Measurements from ENCODE around the gene OR9I1. TPM values are rescaled to one million over a fixed set of nuclear protein-coding genes. Genes with fewer than 3 reads are reported as not detected.

OR9I1 gene
- total RNA-seq, 4 donors from 2014 or later = not detected

- intact Hi-C loops (cut with DNase I) = no loop called here
- no peaks in the 10 kb centered on the region for H3K4me1 ChIP-seq
- no peak for DNase-seq
- H3K27me3 ChIP-seq = no peaks in the 10 kb centered on the region
- H3K9me3 ChIP-seq = no peaks in the 10 kb centered on the region
- no peaks in the 10 kb centered on the region for H3K36me3 ChIP-seq
- 77 to 81% methylated on average over 1 of the region's 1 CpG for WGBS, 2 donors
- no peak for TF ChIP-seq POLR2A (IDR thresholded peaks at IDR 0.05)
- no peak for TF ChIP-seq CTCF (IDR thresholded peaks at IDR 0.05)
- no peak overlapping the region for H3K27ac ChIP-seq
- no peak overlapping the region for H3K4me3 ChIP-seq
Measured at GRCh38 chr11:58121096-58121495, 4.2 kb downstream of the OR9I1 start.

GRCh38 chr11:58097437-58097836, 27.9 kb downstream of the OR9I1 start:
- Histone ChIP-seq H3K4me3 (no peak overlapping the region), H3K27ac (no peak overlapping the region), H3K9me3 (no peaks in the 10 kb centered on the region), H3K4me1 (no peaks in the 10 kb centered on the region), H3K27me3 (no peaks in the 10 kb centered on the region), H3K36me3 (no peaks in the 10 kb centered on the region)
- no peak for TF ChIP-seq POLR2A (IDR thresholded peaks at IDR 0.05)
- TF ChIP-seq CTCF (IDR thresholded peaks at IDR 0.05) = no peak
- no peak for DNase-seq
- intact Hi-C loops (cut with DNase I) = no loop called here
- 68% methylated on average over 2 of the region's 2 CpGs for WGBS, 2 donors

GRCh38 chr11:58086528-58086927, 38.8 kb downstream of the OR9I1 start:
- Histone ChIP-seq H3K27me3 (no peaks in the 10 kb centered on the region), H3K4me1 (no peaks in the 10 kb centered on the region), H3K9me3 (no peaks in the 10 kb centered on the region), H3K4me3 (no peak overlapping the region), H3K27ac (no peak overlapping the region), H3K36me3 (no peaks in the 10 kb centered on the region)
- DNase-seq = no peak
- intact Hi-C loops (cut with DNase I) = no loop called here
- WGBS, 2 donors = 44 to 52% methylated on average over 2 of the region's 2 CpGs
- TF ChIP-seq POLR2A (IDR thresholded peaks at IDR 0.05) (no peak), CTCF (IDR thresholded peaks at IDR 0.05) (no peak)

- no peaks in the 10 kb centered on the region for H3K9me3 ChIP-seq
- TF ChIP-seq CTCF (IDR thresholded peaks at IDR 0.05) (no peak), POLR2A (IDR thresholded peaks at IDR 0.05) (no peak)
- H3K27ac ChIP-seq = no peak overlapping the region
- H3K36me3 ChIP-seq = no peaks in the 10 kb centered on the region
- WGBS, 2 donors = 13 to 30% methylated on average over 2 of the region's 2 CpGs
- H3K27me3 ChIP-seq = no peaks in the 10 kb centered on the region
- peaks cover 0 to 6% (median 0%) of the 10 kb centered on the region in 3 donors for H3K4me1 ChIP-seq
- intact Hi-C loops (cut with DNase I) = no loop called here
- H3K4me3 ChIP-seq = no peak overlapping the region
- DNase-seq = no peak
Measured at GRCh38 chr11:58075781-58076180, 49.5 kb downstream of the OR9I1 start.

- DNase-seq = no peak
- H3K9me3 ChIP-seq = no peaks in the 10 kb centered on the region
- H3K36me3 ChIP-seq = no peaks in the 10 kb centered on the region
- H3K27ac ChIP-seq = no peak overlapping the region
- H3K27me3 ChIP-seq = no peaks in the 10 kb centered on the region
- intact Hi-C loops (cut with DNase I) = no loop called here
- H3K4me1 ChIP-seq = peaks cover 0 to 7% (median 0%) of the 10 kb centered on the region in 3 donors
- 80 to 92% methylated on average over 1 of the region's 1 CpG for WGBS, 2 donors
- H3K4me3 ChIP-seq = no peak overlapping the region
- TF ChIP-seq POLR2A (IDR thresholded peaks at IDR 0.05) (no peak), CTCF (IDR thresholded peaks at IDR 0.05) (no peak)
Measured at GRCh38 chr11:58070585-58070984, 54.7 kb downstream of the OR9I1 start.

All from esophagus squamous epithelium (tissue), 5 donors.